Effector memory CD8-positive, alpha-beta T cell (primary cell): ENCODE results near the gene BCAN.
A peak's percentile ranks its signal among the peaks of the same experiment; 100 is the strongest.

Experiments used
- ATAC-seq: fragments of 150-1000 bp; cut with Tn5 transposase; replicated peaks from 2 replicates; pipeline ENCODE4 v1.10.0; 2021; ENCODE audit warnings: mild to moderate bottlenecking, moderate library complexity
- DNase-seq, 3 experiments: peaks; one replicate each; pipeline ENCODE4 v3.0.0; 2021
- H3K27ac Mint-ChIP-seq, 2 donors: one replicate each; pipeline ENCODE4 v1.8.0; 2022; ENCODE audit warnings: mild to moderate bottlenecking in 2 of 2, mixed read lengths in 2 of 2, moderate library complexity in 2 of 2
- H3K27me3 Mint-ChIP-seq, 2 donors: one replicate each; pipeline ENCODE4 v1.8.0; 2022; ENCODE audit warnings: mixed read lengths in 2 of 2
- H3K36me3 Mint-ChIP-seq: one replicate; pipeline ENCODE4 v1.8.0; 2022; ENCODE audit warnings: mild to moderate bottlenecking, moderate library complexity, mixed read lengths; ENCODE audit not compliant: insufficient read depth
- H3K4me1 Mint-ChIP-seq, 2 donors: one replicate each; pipeline ENCODE4 v1.8.0; 2022; ENCODE audit warnings: low read depth in 2 of 2, mixed read lengths in 2 of 2
- H3K4me3 Mint-ChIP-seq, 2 donors: one replicate each; pipeline ENCODE4 v1.8.0; 2022; ENCODE audit warnings: mild to moderate bottlenecking in 2 of 2, mixed read lengths in 2 of 2, moderate library complexity in 2 of 2
- H3K9me3 Mint-ChIP-seq, 2 donors: one replicate each; pipeline ENCODE4 v1.8.0; 2022; ENCODE audit warnings: mixed read lengths in 2 of 2

The BCAN gene

GRCh38 chr1:156654700-156655099 lies 12.8 kb downstream of the BCAN start:
- DNase-seq = no peak
- H3K27me3 Mint-ChIP-seq = peaks cover 72 to 81% of the 10 kb centered on the region in 2 donors
- no peak for ATAC-seq
- H3K36me3 Mint-ChIP-seq = peaks cover 9% of the 10 kb centered on the region
- no peak overlapping the region for H3K27ac Mint-ChIP-seq
- peaks cover 27 to 30% of the 10 kb centered on the region in 2 donors for H3K4me1 Mint-ChIP-seq
- no peaks in the 10 kb centered on the region for H3K9me3 Mint-ChIP-seq
- no peak overlapping the region for H3K4me3 Mint-ChIP-seq

GRCh38 chr1:156655151-156655903 lies 13.4 kb downstream of the BCAN start:
- Mint-ChIP-seq H3K4me1 (peaks cover 31 to 35% of the 10 kb centered on the region in 2 donors), H3K9me3 (no peaks in the 10 kb centered on the region), H3K27ac (no peak overlapping the region), H3K36me3 (peaks cover 15% of the 10 kb centered on the region), H3K4me3 (peak overlapping the region in 1 of 2 donors; percentile 33), H3K27me3 (peaks cover 68 to 74% of the 10 kb centered on the region in 2 donors)
- no peak for ATAC-seq
- no peak for DNase-seq

GRCh38 chr1:156655904-156656516 lies 14.1 kb downstream of the BCAN start:
- Mint-ChIP-seq H3K9me3 (no peaks in the 10 kb centered on the region), H3K27ac (no peak overlapping the region), H3K4me3 (peak overlapping the region; percentile 33 to 85), H3K27me3 (peaks cover 61 to 67% of the 10 kb centered on the region in 2 donors), H3K36me3 (peaks cover 17% of the 10 kb centered on the region), H3K4me1 (peaks cover 38 to 42% of the 10 kb centered on the region in 2 donors)
- ATAC-seq (no peak), DNase-seq (no peak)

- Mint-ChIP-seq H3K9me3 (no peaks in the 10 kb centered on the region), H3K27me3 (peaks cover 55 to 57% of the 10 kb centered on the region in 2 donors), H3K27ac (peak overlapping the region; percentile 21 to 74), H3K4me3 (peak overlapping the region; percentile 85 to 88), H3K4me1 (peaks cover 43 to 46% of the 10 kb centered on the region in 2 donors), H3K36me3 (peaks cover 17% of the 10 kb centered on the region)
- ATAC-seq (peak; percentile 35), DNase-seq (peak; percentile 60 to 73 (median 71))
Observed at GRCh38 chr1:156656806-156657740, 15.2 kb downstream of the BCAN start.

GRCh38 chr1:156657741-156658319 lies 15.9 kb downstream of the BCAN start:
- peak overlapping the region; percentile 85 to 88 for H3K4me3 Mint-ChIP-seq
- ATAC-seq = no peak
- DNase-seq = no peak
- no peaks in the 10 kb centered on the region for H3K9me3 Mint-ChIP-seq
- peaks cover 17% of the 10 kb centered on the region for H3K36me3 Mint-ChIP-seq
- peaks cover 48 to 49% of the 10 kb centered on the region in 2 donors for H3K27me3 Mint-ChIP-seq
- H3K27ac Mint-ChIP-seq = peak overlapping the region; percentile 21 to 74
- peaks cover 43 to 46% of the 10 kb centered on the region in 2 donors for H3K4me1 Mint-ChIP-seq

GRCh38 chr1:156658496-156658895 lies 16.6 kb downstream of the BCAN start:
- peak overlapping the region; percentile 85 to 88 for H3K4me3 Mint-ChIP-seq
- no peak for DNase-seq
- H3K27me3 Mint-ChIP-seq = peaks cover 41 to 43% of the 10 kb centered on the region in 2 donors
- H3K9me3 Mint-ChIP-seq = no peaks in the 10 kb centered on the region
- peaks cover 43 to 46% of the 10 kb centered on the region in 2 donors for H3K4me1 Mint-ChIP-seq
- peaks cover 17% of the 10 kb centered on the region for H3K36me3 Mint-ChIP-seq
- no peak for ATAC-seq
- H3K27ac Mint-ChIP-seq = no peak overlapping the region

GRCh38 chr1:156658945-156659574 lies 17.1 kb downstream of the BCAN start:
- ATAC-seq (no peak), DNase-seq (no peak)
- peaks cover 17% of the 10 kb centered on the region for H3K36me3 Mint-ChIP-seq
- H3K27ac Mint-ChIP-seq = peak overlapping the region; percentile 3 to 67
- H3K4me1 Mint-ChIP-seq = peaks cover 43 to 46% of the 10 kb centered on the region in 2 donors
- H3K9me3 Mint-ChIP-seq = no peaks in the 10 kb centered on the region
- H3K4me3 Mint-ChIP-seq = peak overlapping the region; percentile 85 to 88
- H3K27me3 Mint-ChIP-seq = peaks cover 36 to 37% of the 10 kb centered on the region in 2 donors

- Mint-ChIP-seq H3K27ac (peak overlapping the region; percentile 3 to 67), H3K27me3 (peaks cover 30 to 31% of the 10 kb centered on the region in 2 donors), H3K4me1 (peaks cover 43 to 46% of the 10 kb centered on the region in 2 donors), H3K4me3 (peak overlapping the region; percentile 49 to 88), H3K36me3 (peaks cover 17% of the 10 kb centered on the region), H3K9me3 (no peaks in the 10 kb centered on the region)
- DNase-seq (no peak), ATAC-seq (no peak)
Observed at GRCh38 chr1:156659661-156659987, 17.7 kb downstream of the BCAN start.

- H3K27ac Mint-ChIP-seq = peak overlapping the region; percentile 3 to 70
- no peaks in the 10 kb centered on the region for H3K9me3 Mint-ChIP-seq
- peaks cover 43 to 46% of the 10 kb centered on the region in 2 donors for H3K4me1 Mint-ChIP-seq
- H3K27me3 Mint-ChIP-seq = peaks cover 25 to 26% of the 10 kb centered on the region in 2 donors
- ATAC-seq = peak; percentile 85
- DNase-seq = peak; percentile 89 to 93 (median 92)
- peaks cover 17% of the 10 kb centered on the region for H3K36me3 Mint-ChIP-seq
- H3K4me3 Mint-ChIP-seq = peak overlapping the region; percentile 49 to 88
Observed at GRCh38 chr1:156659988-156660751, 18.3 kb downstream of the BCAN start.

- DNase-seq = no peak
- H3K4me1 Mint-ChIP-seq = peaks cover 48 to 50% of the 10 kb centered on the region in 2 donors
- peak; percentile 10 for ATAC-seq
- H3K4me3 Mint-ChIP-seq = peak overlapping the region; percentile 49 to 88
- H3K27ac Mint-ChIP-seq = peak overlapping the region; percentile 65 to 70
- peaks cover 17% of the 10 kb centered on the region for H3K36me3 Mint-ChIP-seq
- no peaks in the 10 kb centered on the region for H3K9me3 Mint-ChIP-seq
- peaks cover 19 to 20% of the 10 kb centered on the region in 2 donors for H3K27me3 Mint-ChIP-seq
Observed at GRCh38 chr1:156660752-156661112, 18.8 kb downstream of the BCAN start.

GRCh38 chr1:156662005-156662799 lies 20.3 kb downstream of the BCAN start:
- DNase-seq (no peak), ATAC-seq (no peak)
- no peak overlapping the region for H3K4me3 Mint-ChIP-seq
- peaks cover 17% of the 10 kb centered on the region for H3K36me3 Mint-ChIP-seq
- H3K4me1 Mint-ChIP-seq = peaks cover 43 to 46% of the 10 kb centered on the region in 2 donors
- H3K27ac Mint-ChIP-seq = peak overlapping the region in 1 of 2 donors; percentile 7
- peaks cover 4 to 6% of the 10 kb centered on the region in 2 donors for H3K27me3 Mint-ChIP-seq
- no peaks in the 10 kb centered on the region for H3K9me3 Mint-ChIP-seq
